A549 (cell line): ENCODE results near the gene EPS8.

Source experiments
- ELK1 ChIP-seq: fragments of 150-350 bp; IDR thresholded peaks from 2 replicates; pipeline ENCODE4 v1.6.1; 2014; ENCODE audit warnings: low read depth, mild to moderate bottlenecking, low read length
- POLR2A ChIP-seq: IDR thresholded peaks from 2 replicates; pipeline ENCODE4 v1.6.1; 2012; ENCODE audit warnings: mild to moderate bottlenecking, low read length
- TF ChIP-seq, protein P1 (sequence below): fragments of >200 bp; sonication (Bioruptor Twin); formaldehyde crosslinking; IDR thresholded peaks from 3 replicates; pipeline ENCODE4 v1.5.1; 2016

- TF ChIP-seq, protein P1, sequence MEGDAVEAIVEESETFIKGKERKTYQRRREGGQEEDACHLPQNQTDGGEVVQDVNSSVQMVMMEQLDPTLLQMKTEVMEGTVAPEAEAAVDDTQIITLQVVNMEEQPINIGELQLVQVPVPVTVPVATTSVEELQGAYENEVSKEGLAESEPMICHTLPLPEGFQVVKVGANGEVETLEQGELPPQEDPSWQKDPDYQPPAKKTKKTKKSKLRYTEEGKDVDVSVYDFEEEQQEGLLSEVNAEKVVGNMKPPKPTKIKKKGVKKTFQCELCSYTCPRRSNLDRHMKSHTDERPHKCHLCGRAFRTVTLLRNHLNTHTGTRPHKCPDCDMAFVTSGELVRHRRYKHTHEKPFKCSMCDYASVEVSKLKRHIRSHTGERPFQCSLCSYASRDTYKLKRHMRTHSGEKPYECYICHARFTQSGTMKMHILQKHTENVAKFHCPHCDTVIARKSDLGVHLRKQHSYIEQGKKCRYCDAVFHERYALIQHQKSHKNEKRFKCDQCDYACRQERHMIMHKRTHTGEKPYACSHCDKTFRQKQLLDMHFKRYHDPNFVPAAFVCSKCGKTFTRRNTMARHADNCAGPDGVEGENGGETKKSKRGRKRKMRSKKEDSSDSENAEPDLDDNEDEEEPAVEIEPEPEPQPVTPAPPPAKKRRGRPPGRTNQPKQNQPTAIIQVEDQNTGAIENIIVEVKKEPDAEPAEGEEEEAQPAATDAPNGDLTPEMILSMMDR, result no peak
- TF ChIP-seq ELK1, result no peak
- no peak for TF ChIP-seq POLR2A
These were observed 53.2 kb downstream of the EPS8 start for GRCh38 chr12:15735837-15736615.
